Left colon (tissue), 2 donors: ENCODE measurements around the gene CXCL13. TPM values are rescaled to one million over a fixed set of nuclear protein-coding genes. Genes with fewer than 3 reads are reported as not detected.

Experiments
- ATAC-seq: fragments of 200-7000 bp; cut with Tn5 transposase; one replicate; pipeline ENCODE4 v1.9.1; 2020; ENCODE audit warnings: mild to moderate bottlenecking, moderate library complexity
- DNase-seq, 2 donors: peaks; one replicate each; pipeline ENCODE4 v3.0.0-alpha.2; 2020
- intact Hi-C, 2 donors: fragments of 100-400 bp; cut with DNase I in 1 of 2; cut with micrococcal nuclease in 1 of 2; formaldehyde crosslinking; loops; one replicate each; pipeline versions ENCODE4 v1.11.2 to v1.14.0; 2022; cut with DNase I, micrococcal nuclease
- total RNA-seq, 2 donors: library from RNA; stranded (reverse); fragmentation: NEBNext Ultra II Directional; extraction: Animal tissue kit (Norgen Biotek cat#: 25700); gene quantifications; one replicate each; pipeline ENCODE4 v1.2.1, GENCODE V29; 2021
- donor health status: DM: no; HTN: no; CAD: no.
- donor health status: DM: yes; HTN: yes; CAD: no.

CXCL13 gene
- total RNA-seq, 2 donors from 2014 or later: 0.24 to 0.42 TPM

GRCh38 chr4:77599378-77599777 is 6.2 kb upstream of the CXCL13 start:
- ATAC-seq (peak; percentile 68), DNase-seq (peak in 1 of 2 donors; percentile 13)
- intact Hi-C loops: no loop called here

- ATAC-seq (peak; percentile 64), DNase-seq (peak in 1 of 2 donors; percentile 17)
- intact Hi-C loops: loop anchor here in 1 of 2 donors (5.0 kb wide), 1 partner anchor 213 kb away; no protein-coding TSS in a partner anchor
Observed at GRCh38 chr4:77600521-77601451, 4.8 kb upstream of the CXCL13 start.

DNA sequence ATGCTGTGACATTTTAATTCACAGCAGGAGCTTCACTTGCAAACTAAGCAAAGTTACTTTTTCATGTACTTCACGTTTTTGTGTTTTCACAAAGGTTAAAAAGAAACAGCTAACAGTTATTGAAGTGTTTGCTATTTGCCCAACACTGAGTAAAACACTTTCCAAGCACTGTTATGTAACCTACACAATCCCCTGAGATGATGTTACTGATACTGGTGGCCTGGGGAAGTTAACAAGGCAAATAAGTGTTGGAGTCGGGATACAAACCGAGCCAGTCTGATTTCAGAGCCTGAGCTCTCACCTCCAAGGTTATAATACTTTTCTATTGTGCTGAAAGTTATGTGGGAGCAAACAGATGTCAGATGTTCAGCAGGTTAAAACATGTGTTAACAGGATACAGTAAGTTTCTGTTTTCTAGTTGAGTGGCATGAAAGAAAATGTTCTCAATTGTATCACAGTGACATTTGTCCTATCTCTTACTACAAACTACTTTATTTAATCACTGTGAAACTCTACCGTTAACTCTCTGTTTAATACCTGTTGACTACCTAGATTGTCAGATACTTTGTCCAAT is 3.9 kb upstream of the CXCL13 start:
- intact Hi-C loops: loop anchor here in 1 of 2 donors (5.0 kb wide), 1 partner anchor 214 kb away; no protein-coding TSS in a partner anchor
- DNase-seq (no peak), ATAC-seq (no peak)

GRCh38 chr4:77613267-77613666 is 7.6 kb downstream of the CXCL13 start:
- DNase-seq (no peak), ATAC-seq (no peak)
- intact Hi-C loops: no loop called here

GRCh38 chr4:77615153-77615552 is 9.5 kb downstream of the CXCL13 start:
- intact Hi-C loops: loop anchor here in 1 of 2 donors (5.0 kb wide), 1 partner anchor 228 kb away; no protein-coding TSS in a partner anchor
- ATAC-seq (no peak), DNase-seq (no peak)

GRCh38 chr4:77617203-77617602 is 11.6 kb downstream of the CXCL13 start:
- no peak for DNase-seq
- ATAC-seq: no peak
- intact Hi-C loops: loop anchor here in 1 of 2 donors (5.0 kb wide), 1 partner anchor 230 kb away; no protein-coding TSS in a partner anchor

GRCh38 chr4:77618383-77619241 is 13.0 kb downstream of the CXCL13 start:
- peak; percentile 98 for ATAC-seq
- intact Hi-C loops: loop anchor here in 1 of 2 donors (5.0 kb wide), 1 partner anchor 231 kb away; no protein-coding TSS in a partner anchor
- peak; percentile 69 to 70 for DNase-seq

DNA sequence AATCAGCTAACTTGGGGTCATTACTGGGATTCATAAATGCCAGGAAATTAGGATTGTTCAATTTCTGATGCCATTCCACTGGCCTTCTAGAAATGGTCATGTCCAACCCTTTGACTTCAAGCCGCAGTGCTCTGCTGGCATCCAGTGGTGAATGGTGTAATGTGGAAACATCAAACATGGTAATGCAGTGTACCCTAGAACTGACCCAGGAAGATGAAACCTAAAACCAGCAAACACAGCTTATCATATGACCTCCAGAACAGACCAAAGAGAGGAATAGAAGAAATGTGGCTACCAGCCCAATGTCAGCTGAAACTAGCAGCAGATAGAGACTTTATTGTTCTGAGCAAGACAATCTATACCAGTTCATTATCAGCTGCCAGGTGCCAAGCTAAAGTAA is 13.8 kb downstream of the CXCL13 start:
- intact Hi-C loops: loop anchor here in 1 of 2 donors (5.0 kb wide), 1 partner anchor 232 kb away; no protein-coding TSS in a partner anchor
- ATAC-seq (peak; percentile 17), DNase-seq (no peak)

DNA sequence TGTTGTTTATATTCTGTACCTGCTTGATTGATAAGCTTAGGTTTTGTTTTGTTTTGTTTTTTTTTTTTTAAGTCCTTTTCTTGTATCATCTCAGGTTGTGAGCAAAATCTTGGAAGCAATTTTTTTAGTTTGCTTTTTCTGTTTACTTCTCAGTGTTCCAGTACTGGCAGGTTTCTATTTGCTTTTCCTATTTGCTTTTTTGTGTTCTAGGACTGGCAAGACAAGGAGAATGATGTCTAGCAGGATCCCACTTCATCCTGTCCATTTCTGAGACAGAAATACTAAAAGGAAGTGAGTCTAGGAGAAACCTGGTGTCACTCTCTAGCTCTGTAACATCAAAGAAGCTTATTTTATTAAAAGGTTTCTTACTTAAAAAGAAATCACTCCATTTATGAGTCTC is 15.6 kb downstream of the CXCL13 start:
- no peak for ATAC-seq
- intact Hi-C loops: no loop called here

GRCh38 chr4:77623091-77623490 is 17.5 kb downstream of the CXCL13 start:
- intact Hi-C loops: no loop called here
- DNase-seq (no peak), ATAC-seq (no peak)

More for the DNA sequence above, 15.6 kb downstream of the CXCL13 start:
- DNase-seq: no peak

- ATAC-seq (no peak), DNase-seq (no peak)
- intact Hi-C loops: no loop called here
Observed at GRCh38 chr4:77624213-77624612, 18.6 kb downstream of the CXCL13 start.

- intact Hi-C loops: no loop called here
- ATAC-seq (no peak), DNase-seq (no peak)
Observed at GRCh38 chr4:77625485-77625884, 19.9 kb downstream of the CXCL13 start.

DNA sequence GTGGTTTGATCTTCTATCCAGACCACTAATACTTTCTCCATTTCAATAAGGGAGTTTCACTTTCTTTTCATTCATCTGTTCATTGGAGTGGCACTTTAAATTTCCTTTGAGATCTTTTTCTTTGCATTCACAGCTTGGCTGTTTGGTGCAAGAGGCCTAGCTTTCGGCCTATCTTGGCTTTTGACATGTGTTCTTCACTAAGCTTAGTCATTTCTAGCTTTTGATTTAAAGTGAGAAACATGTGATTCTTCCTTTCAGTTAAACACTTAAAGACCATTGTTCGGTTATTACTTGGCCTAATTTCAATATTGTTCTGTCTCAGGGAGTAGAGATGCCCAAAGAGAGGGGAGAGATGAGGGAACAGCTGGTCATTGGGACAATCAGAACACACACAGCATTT is 24.3 kb downstream of the CXCL13 start:
- intact Hi-C loops: no loop called here
- no peak for DNase-seq
- ATAC-seq: no peak

DNA sequence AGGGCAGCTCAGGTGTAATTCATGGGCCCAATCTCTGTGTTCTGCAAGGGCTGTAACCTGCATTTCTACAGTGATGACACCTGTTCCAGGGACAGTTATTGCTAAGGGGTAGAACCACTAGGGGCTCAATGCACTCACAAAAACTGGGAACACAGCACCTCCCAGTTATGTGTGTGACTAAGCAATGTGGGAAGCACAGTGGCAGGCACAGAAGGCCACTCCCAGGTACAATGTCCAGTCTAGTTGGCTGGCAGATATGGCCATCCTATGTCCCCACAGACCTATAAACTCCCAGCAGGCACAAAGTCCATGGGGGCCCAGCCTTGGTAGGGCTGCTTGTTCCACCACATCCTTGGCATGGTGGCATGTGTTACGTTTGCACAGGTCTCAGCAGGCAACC is 25.7 kb downstream of the CXCL13 start:
- ATAC-seq: peak; percentile 97
- intact Hi-C loops: no loop called here
- DNase-seq: peak; percentile 78 to 89

DNA sequence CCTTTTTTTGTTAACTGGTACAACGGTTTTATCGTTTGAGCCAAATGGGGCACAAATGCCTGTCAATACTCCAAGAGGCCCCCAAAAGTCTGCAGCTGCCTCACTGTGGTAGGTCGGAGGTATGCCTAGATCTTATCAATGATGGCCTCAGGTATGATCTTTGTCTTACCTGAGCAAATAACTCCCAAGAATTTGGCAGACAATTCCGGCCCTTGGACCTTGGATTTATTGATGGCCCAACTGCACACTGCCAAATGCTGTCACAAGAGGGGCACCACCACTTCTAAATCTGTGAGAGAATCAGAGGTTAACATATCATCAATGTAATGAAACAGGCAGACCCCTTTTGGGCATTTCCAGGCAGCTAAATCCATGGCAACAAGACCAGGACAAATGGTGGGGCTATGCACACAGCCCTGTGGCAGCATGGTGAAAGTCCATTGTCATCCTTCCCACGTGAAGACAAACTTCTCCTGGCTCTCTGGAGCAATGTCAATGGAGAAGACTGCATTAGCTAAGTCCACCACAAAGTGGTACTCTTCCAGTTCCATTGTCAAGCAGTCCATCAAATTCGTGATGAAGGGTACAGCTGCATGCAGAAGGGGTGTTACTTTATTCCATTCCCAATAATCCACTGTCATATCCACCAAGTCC is 28.6 kb downstream of the CXCL13 start:
- intact Hi-C loops: no loop called here
- DNase-seq: no peak
- no peak for ATAC-seq

- intact Hi-C loops: no loop called here
- no peak for DNase-seq
- ATAC-seq: no peak
Observed at GRCh38 chr4:77635246-77635645, 29.6 kb downstream of the CXCL13 start.

- intact Hi-C loops: no loop called here
- DNase-seq (no peak), ATAC-seq (peak; percentile 16)
Observed at GRCh38 chr4:77635876-77636275, 30.3 kb downstream of the CXCL13 start.

- ATAC-seq: peak; percentile 97
Observed at GRCh38 chr4:77636902-77637301, 31.3 kb downstream of the CXCL13 start.

More at GRCh38 chr4:77636902-77637301, 31.3 kb downstream of the CXCL13 start:
- intact Hi-C loops: no loop called here
- DNase-seq: peak; percentile 70 to 84
